Motor neuron (in vitro differentiated cells): Measurements from ENCODE around the gene BCKDK. TPM values are rescaled to one million over a fixed set of nuclear protein-coding genes. Genes with fewer than 3 reads are reported as not detected.
A peak's percentile ranks its signal among the peaks of the same experiment; 100 is the strongest.

Source experiments
- ATAC-seq, 8 experiments: fragments of 200-7000 bp; cut with Tn5 transposase; replicated peaks in 6 of 8; 2 replicates each; pipeline ENCODE4 v1.8.0; 2021; ENCODE audit warnings: mild to moderate bottlenecking in 8 of 8, moderate library complexity in 8 of 8
- H3K27ac ChIP-seq, 2 donors: fragments of 250-450 bp; sonication (Bioruptor Pico); 2 replicates each; pipeline ENCODE4 v1.9.0; 2021; ENCODE audit warnings: antibody characterized with exemption in 2 of 2, mild to moderate bottlenecking in 2 of 2, moderate library complexity in 1 of 2
- H3K4me1 ChIP-seq, 2 donors: fragments of 250-450 bp; sonication (Bioruptor Pico); replicated peaks in 1 of 2; 2 replicates each; pipeline ENCODE4 v1.6.1; 2021; ENCODE audit warnings: antibody characterized with exemption in 2 of 2, mild to moderate bottlenecking in 2 of 2, moderate library complexity in 1 of 2
- H3K4me3 ChIP-seq, 5 donors: fragments of 250-450 bp; sonication (Bioruptor Pico); 2 replicates each; pipeline ENCODE4 v1.9.0; 2021; ENCODE audit warnings: antibody characterized with exemption in 5 of 5, mild to moderate bottlenecking in 5 of 5, moderate library complexity in 4 of 5
- WGBS, 10 experiments: fragments of 450-650 bp; shearing (Covaris generic); methylation state at CpG; one replicate each; pipeline ENCODE4 v1.0.0; 2022; 5-methylcytosine and 5-hydroxymethylcytosine counted together
- in situ Hi-C, 9 experiments: fragments of 400-800 bp; cut with MboI; loops; one replicate each; pipeline ENCODE4 v1.15.0; 2021; ENCODE audit warnings: low sequenced_read_pairs in 9 of 9, low pct_unique_long_range_greater_than_20kb in 2 of 9; ENCODE audit not compliant: unreplicated experiment in 9 of 9
- total RNA-seq, 8 experiments: library from RNA; unstranded; fragments of 300-600 nt; gene quantifications; 2 replicates each; pipeline versions ENCODE4 v1.2.3 to v1.2.4, GENCODE V29; 2022

BCKDK gene
- total RNA-seq, 8 experiments from 2014 or later: 14.1 to 46.8 (median 19.6) TPM

DNA sequence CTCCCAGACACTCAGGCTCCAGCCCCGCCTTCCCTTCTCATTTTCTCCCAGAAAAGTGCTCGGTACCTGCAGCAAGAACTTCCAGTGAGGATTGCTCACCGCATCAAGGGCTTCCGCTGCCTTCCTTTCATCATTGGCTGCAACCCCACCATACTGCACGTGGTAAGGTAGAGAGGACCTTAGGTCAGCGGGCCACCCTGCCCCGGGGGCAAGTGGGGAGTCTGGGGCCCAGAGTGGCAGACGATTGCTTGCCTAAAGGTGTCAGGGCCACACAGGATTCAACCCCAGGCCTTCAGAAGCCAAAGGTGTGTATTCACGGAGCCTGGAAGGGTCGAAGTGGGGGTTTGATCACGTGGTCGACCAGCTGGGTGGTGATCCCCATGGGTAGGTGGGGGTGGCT lies 1.4 kb downstream of the BCKDK start:
- peaks cover 6 to 10% of the 10 kb centered on the region in 2 donors for H3K4me1 ChIP-seq
- H3K4me3 ChIP-seq: peak overlapping the region in 2 of 5 donors; percentile 98 to 99
- no peak for ATAC-seq
- H3K27ac ChIP-seq: no peak overlapping the region
- WGBS, 10 experiments: 87 to 100% (median 95%) methylated on average over 2 to 4 of the region's 12 CpGs; no CpG with 5 or more reads in 5 of the 10 experiments
- in situ Hi-C loops: no loop called here

DNA sequence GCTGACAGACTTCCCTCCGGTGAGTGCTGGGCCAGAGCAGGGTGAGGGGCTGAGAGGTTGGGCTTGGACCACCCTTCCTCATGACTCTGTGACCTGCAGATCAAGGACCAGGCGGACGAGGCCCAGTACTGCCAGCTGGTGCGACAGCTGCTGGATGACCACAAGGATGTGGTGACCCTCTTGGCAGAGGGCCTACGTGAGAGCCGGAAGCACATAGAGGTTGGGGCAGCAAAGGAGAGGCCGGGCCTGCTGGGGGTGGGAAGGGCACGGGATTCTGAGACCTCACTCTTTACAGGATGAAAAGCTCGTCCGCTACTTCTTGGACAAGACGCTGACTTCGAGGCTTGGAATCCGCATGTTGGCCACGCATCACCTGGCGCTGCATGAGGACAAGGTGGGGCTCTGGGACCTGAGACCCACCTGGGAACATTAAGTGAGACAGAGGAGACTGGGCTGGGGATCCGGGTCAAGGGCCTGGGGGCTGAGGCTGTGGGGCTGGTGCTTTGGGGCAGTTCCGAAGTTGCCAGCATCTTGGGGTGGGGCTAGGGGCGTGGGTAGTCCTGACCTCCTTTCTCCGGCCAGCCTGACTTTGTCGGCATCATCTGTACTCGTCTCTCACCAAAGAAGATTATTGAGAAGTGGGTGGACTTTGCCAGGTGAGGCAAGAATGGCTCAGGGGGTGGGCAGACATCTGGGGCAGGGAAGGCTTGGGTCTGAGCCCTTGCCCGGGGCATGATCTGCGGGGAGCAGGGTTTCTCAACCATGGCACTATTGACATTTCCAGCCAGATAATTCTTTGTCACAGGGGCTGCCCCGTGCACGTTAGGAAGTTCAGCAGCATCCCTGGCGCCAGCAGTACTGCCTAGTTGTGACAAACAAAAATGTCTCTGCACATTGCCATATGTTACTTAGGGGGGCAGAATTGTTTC lies 2.2 kb downstream of the BCKDK start:
- in situ Hi-C loops: no loop called here
- Histone ChIP-seq H3K27ac (no peak overlapping the region), H3K4me3 (no peak overlapping the region), H3K4me1 (peaks cover 6 to 10% of the 10 kb centered on the region in 2 donors)
- 82 to 100% methylated on average over 1 to 5 of the region's 26 CpGs; no CpG with 5 or more reads in 8 of the 10 experiments for WGBS, 10 experiments
- ATAC-seq: no peak

DNA sequence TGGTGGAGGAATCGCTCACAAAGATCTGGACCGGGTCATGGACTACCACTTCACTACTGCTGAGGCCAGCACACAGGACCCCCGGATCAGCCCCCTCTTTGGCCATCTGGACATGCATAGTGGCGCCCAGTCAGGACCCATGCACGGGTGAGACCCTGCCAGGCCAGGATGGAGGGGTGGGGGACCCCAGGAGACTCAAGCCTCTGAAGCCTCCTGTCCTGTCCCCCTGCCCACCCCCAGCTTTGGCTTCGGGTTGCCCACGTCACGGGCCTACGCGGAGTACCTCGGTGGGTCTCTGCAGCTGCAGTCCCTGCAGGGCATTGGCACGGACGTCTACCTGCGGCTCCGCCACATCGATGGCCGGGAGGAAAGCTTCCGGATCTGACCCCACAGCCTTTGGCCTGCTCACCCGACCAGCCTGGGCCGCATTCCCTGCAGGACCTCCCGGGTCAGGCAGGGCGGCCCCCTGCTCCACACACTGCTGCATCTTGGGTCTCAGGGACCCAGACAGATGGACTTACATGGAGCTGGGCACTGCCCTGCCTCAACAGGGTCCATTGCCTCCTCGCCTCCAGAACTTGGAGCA lies 3.8 kb downstream of the BCKDK start:
- in situ Hi-C loops: no loop called here
- Histone ChIP-seq H3K27ac (no peak overlapping the region), H3K4me3 (no peak overlapping the region), H3K4me1 (peaks cover 9 to 10% of the 10 kb centered on the region in 2 donors)
- ATAC-seq: no peak
- WGBS, 10 experiments: 92 to 100% (median 98%) methylated on average over 1 to 9 of the region's 23 CpGs; no CpG with 5 or more reads in 6 of the 10 experiments

DNA sequence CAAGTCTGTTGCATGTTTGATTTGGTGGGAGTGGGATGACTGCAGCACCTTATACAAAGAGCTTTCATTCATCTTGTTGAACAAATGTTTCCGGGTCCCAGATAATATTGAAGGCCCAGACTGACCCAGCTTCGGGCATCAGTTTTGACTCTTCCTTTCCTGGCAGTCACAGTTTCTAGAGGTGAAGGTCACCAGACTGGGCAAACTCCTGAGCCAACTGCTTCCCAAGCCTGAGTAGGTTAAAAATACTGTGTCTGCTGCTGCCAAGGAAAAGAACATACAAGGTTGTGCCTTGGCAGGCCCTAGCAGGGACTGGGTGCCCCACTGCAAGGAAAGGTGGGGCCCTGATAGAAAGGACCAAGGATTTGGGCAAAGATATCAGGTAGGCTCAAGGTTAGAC lies 4.5 kb downstream of the BCKDK start:
- Histone ChIP-seq H3K4me1 (peaks cover 6 to 7% of the 10 kb centered on the region in 2 donors), H3K27ac (no peak overlapping the region), H3K4me3 (no peak overlapping the region)
- in situ Hi-C loops: no loop called here
- 80 to 100% (median 100%) methylated on average over 1 to 2 of the region's 2 CpGs; no CpG with 5 or more reads in 5 of the 10 experiments for WGBS, 10 experiments
- ATAC-seq: no peak

DNA sequence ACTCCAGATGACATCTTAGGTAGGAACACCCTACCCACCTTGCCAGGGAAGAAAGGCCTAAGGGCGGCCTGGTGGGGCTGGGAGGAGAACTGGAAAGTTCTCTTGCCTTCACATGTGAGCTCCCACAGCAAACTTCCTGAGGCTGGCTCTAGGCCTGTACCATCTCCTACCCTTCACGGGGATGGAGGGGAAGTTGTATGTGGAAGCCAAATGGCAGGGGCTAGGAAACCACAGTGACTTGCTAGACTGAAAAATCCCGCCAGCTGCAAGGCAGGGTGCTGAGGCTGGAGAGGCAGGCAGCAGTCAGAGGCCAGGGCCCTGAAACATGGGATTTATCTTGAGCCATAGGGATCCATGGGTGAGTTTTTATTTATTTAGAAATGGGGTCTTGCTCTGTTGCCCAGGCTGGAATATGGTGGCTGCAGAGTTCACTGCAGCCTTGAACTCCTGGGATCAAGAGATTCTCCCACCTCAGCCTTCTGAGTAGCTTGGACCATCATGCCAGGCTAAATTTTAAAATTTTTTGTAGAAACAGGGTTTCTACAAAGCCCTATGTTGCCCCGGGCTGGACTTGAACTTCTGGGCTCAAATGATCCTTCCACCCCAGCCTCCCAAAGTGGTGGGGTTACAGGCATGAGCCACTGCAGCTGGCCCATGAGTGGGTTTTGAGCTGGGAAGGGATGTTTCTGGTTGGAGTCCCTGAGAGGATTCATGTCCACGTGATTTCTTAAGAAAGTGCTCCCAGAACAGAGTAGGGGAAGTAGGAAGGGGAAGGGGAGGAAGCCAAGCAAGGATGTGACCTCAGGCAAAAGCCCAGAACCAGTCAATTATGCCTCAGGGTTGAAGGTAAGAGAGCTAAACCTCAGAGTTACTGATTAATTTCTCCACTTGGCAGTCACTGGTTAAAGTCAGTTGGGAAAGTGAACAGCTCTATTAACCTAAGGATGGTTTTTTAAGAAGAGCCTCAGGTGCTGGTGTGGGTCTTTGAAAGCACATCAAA lies 5.2 kb downstream of the BCKDK start:
- Histone ChIP-seq H3K4me1 (peaks cover 7 to 8% of the 10 kb centered on the region in 2 donors), H3K4me3 (no peak overlapping the region), H3K27ac (no peak overlapping the region)
- WGBS, 10 experiments: 0 to 100% (median 88%) methylated on average over 1 to 5 of the region's 5 CpGs; no CpG with 5 or more reads in 4 of the 10 experiments
- in situ Hi-C loops: no loop called here
- no peak for ATAC-seq

DNA sequence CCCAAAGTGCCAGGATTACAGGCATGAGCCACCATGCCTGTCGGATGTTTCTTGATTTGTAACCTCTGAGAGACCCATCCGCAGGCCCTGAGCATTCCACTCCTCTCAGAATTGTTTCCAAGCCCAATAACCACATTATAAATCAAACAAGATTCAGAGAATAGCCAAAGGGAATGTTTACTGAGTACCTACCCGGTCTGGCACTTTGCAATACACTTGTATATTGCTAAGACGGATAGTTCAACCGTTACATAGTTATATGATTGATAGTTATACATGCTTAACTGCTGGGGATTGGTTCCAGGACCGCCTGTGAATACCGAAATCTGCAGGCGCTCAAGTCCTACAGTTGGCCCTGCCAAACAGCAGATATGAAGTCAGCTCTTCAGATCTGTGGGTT lies 6.3 kb downstream of the BCKDK start:
- no peak for ATAC-seq
- 57 to 100% (median 87%) methylated on average over 1 to 6 of the region's 8 CpGs; no CpG with 5 or more reads in 1 of the 10 experiments for WGBS, 10 experiments
- no peak overlapping the region for H3K4me3 ChIP-seq
- no peak overlapping the region for H3K27ac ChIP-seq
- in situ Hi-C loops: no loop called here
- H3K4me1 ChIP-seq: peaks cover 6 to 10% of the 10 kb centered on the region in 2 donors

DNA sequence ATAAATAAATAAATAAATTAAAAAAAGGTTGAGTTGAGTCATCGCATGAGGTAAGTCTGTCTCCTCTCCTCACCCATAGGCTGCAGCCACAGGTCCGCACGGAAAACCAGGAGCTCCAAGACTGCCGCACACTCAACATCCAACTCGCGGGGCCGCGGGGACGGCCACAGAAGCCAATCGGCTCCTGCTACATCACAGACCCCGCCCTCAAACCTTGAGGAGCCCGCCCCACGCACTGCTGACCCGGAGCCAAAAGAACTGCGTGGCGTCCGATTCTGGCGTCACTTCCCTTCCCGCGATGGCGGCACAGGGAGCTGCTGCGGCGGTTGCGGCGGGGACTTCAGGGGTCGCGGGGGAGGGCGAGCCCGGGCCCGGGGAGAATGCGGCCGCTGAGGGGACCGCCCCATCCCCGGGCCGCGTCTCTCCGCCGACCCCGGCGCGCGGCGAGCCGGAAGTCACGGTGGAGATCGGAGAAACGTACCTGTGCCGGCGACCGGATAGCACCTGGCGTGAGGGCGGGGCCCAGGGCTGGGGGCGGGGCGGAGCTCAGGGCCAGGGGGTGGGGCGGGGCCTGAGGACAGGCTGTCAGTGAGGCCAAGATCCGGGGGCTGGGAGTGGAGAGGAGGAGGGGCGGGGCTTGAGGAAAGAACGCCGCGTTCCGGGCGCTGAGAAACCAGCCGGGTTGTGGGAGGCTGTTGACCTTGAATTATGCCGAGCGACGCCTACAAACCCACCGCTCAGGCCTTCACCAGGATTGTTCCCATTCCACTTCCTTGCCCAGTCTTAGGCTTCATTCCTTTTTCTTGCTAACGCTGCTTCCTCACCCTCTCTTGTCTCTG lies 9.4 kb downstream of the BCKDK start, which contains the start of gene KAT8:
TSS of gene KAT8 (plus strand) at position 281 of the 839 bp plus-strand sequence. CDS start at position 299, 18 bp downstream.
- WGBS, 10 experiments: 0% methylated on average over 1 to 9 of the region's 68 CpGs; no CpG with 5 or more reads in 4 of the 10 experiments
- in situ Hi-C loops: no loop called here
- Histone ChIP-seq H3K4me3 (peak within 1 kb of the TSS; percentile 86 to 97 (median 93)), H3K4me1 (peaks cover 6 to 10% of the 10 kb centered on the region in 2 donors), H3K27ac (peak within 1 kb of the TSS; percentile 97 to 98)
- ATAC-seq: peak; percentile 90 to 94 (median 92)

DNA sequence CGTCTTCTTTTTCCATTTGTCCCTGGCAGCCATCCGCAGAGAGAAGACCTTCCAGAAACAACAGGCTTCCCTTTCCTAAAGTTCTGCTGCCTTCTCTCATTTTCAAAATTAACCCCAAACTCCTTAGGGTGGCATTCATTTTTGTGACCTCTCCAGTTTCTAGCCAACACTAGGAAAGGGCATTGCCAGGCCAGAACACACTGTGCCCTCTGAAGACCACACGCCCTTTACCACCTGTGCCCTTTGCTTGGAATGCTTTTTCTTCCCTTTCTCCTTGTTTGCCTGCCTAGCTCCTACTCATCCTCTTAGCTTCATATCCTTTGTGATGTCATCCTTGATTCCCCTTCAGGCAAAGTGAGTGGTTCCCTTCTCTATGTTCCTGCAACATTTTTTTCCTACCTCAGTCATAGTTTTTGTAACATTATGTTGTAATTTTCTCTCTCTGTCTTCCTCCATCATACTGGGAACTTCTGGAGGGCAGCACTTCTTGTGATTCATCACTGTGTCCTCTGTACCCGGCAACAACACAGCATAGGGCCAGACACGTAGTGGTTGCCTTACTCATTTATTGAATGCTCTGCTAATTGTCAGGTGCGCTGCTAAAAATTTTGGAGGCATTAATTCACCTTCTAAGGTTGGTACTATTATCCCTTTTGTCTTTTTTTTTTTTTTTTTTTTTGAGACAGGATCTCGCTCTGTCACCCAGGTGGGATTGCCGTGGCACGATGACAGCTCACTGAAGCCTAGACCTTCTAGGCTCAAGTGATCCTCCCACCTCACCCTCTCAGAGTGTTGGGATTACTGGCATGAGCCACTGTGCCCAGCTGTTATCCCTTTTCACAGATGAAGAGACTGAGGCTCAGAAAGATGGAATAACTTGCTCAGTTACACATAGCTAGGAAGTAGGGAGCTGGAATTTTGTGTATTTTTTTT lies 10.3 kb downstream of the BCKDK start:
- WGBS, 10 experiments: 10 to 100% (median 66%) methylated on average over 1 to 9 of the region's 9 CpGs
- H3K27ac ChIP-seq: peak overlapping the region; percentile 97 to 98
- ATAC-seq: no peak
- peaks cover 6 to 10% of the 10 kb centered on the region in 2 donors for H3K4me1 ChIP-seq
- H3K4me3 ChIP-seq: peak overlapping the region; percentile 86 to 97 (median 93)
- in situ Hi-C loops: no loop called here

DNA sequence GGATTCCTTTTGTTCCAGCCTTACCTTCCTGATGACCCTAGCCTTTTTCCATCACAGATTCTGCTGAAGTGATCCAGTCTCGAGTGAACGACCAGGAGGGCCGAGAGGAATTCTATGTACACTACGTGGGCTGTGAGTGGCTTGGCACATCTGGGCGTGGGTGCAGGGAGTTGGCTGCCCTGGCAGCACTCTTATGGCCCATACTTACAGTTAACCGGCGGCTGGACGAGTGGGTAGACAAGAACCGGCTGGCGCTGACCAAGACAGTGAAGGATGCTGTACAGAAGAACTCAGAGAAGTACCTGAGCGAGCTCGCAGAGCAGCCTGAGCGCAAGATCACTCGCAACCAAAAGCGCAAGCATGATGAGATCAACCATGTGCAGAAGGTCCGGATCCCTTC lies 11.9 kb downstream of the BCKDK start:
- ATAC-seq: no peak
- 71 to 98% (median 92%) methylated on average over 1 to 15 of the region's 16 CpGs; no CpG with 5 or more reads in 3 of the 10 experiments for WGBS, 10 experiments
- Histone ChIP-seq H3K4me1 (peaks cover 6 to 10% of the 10 kb centered on the region in 2 donors), H3K27ac (no peak overlapping the region), H3K4me3 (no peak overlapping the region)
- in situ Hi-C loops: no loop called here

DNA sequence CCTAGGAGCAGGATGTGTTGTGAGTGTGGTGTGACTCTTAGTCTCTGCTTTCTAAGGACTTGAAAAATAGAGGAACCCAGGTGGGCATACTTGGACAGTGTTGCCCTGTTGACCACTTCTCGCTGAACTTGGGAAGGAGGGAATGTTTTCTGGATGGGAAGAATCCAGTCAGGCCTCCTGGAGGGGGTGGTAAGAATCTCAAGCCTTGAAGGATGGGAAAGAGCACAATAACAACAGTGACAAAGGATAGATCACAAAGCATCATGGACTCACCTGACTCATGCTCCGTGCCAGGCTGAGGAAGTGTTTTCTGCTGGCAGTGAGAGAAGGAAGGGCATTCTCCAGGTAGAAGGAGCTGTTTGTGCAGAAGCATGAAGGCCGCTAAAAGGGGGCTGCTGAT lies 17.7 kb downstream of the BCKDK start:
- no peak for ATAC-seq

DNA sequence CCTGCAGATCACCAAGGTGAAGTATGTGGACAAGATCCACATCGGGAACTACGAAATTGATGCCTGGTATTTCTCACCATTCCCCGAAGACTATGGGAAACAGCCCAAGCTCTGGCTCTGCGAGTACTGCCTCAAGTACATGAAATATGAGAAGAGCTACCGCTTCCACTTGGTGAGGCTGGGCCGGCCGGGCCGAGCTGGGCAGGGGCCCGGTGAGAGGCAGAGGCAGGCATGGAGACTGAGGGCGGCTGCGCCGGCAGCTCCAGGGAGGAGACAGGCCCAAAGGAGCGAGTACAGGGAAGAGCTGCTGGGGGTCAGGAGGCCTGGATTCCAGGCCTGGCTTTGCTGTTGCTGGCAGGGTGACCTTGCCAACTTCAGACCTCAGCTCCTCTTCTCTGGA lies 19.0 kb downstream of the BCKDK start:
- no peaks in the 10 kb centered on the region for H3K4me1 ChIP-seq
- no peak for ATAC-seq
- in situ Hi-C loops: no loop called here
- H3K27ac ChIP-seq: no peak overlapping the region
- WGBS, 10 experiments: 80 to 100% (median 98%) methylated on average over 1 to 8 of the region's 13 CpGs; no CpG with 5 or more reads in 5 of the 10 experiments
- no peak overlapping the region for H3K4me3 ChIP-seq

More for the DNA sequence above, 17.7 kb downstream of the BCKDK start:
- H3K27ac ChIP-seq: no peak overlapping the region
- H3K4me3 ChIP-seq: no peak overlapping the region
- H3K4me1 ChIP-seq: no peaks in the 10 kb centered on the region
- WGBS, 10 experiments: 80 to 100% (median 100%) methylated on average over 1 to 2 of the region's 3 CpGs; no CpG with 5 or more reads in 4 of the 10 experiments
- in situ Hi-C loops: no loop called here
